Small intestine (tissue), 16 donors: ENCODE measurements around the gene TMEM95. TPM values are rescaled to one million over a fixed set of nuclear protein-coding genes. Genes with fewer than 3 reads are reported as not detected.
A peak's percentile ranks its signal among the peaks of the same experiment; 100 is the strongest.

Experiments
- DNase-seq, 2 donors: peaks; one replicate each; pipeline versions ENCODE4 v3.0.0 to v3.0.0-alpha.2; 2013
- FAIRE-seq: peaks from 2 replicates; lab custom pipeline; 2012; peaks lifted over from hg19 to GRCh38; lab: Jason Lieb, UNC
- H3K27ac ChIP-seq, 3 donors: one replicate each; pipeline ENCODE4 v1.5.1; 2013; ENCODE audit warnings: low read length in 2 of 3, mild to moderate bottlenecking in 2 of 3, control low read depth in 1 of 3, inconsistent platforms in 1 of 3, low read depth in 1 of 3, moderate library complexity in 1 of 3
- H3K27me3 ChIP-seq, 3 donors: one replicate each; pipeline ENCODE4 v1.6.1; 2013; ENCODE audit warnings: low read length in 3 of 3, inconsistent platforms in 1 of 3; ENCODE audit not compliant: control insufficient read depth in 3 of 3, insufficient read depth in 3 of 3
- H3K36me3 ChIP-seq, 3 donors: one replicate each; pipeline ENCODE4 v1.6.1; 2013; ENCODE audit warnings: low read length in 3 of 3, inconsistent platforms in 1 of 3, low read depth in 1 of 3, mild to moderate bottlenecking in 1 of 3, moderate library complexity in 1 of 3; ENCODE audit not compliant: control insufficient read depth in 3 of 3, insufficient read depth in 2 of 3
- H3K4me1 ChIP-seq, 3 donors: one replicate each; pipeline ENCODE4 v1.6.1; 2013; ENCODE audit warnings: low read length in 2 of 3, inconsistent platforms in 1 of 3, low read depth in 1 of 3, mild to moderate bottlenecking in 1 of 3, moderate library complexity in 1 of 3; ENCODE audit not compliant: control insufficient read depth in 3 of 3, insufficient read depth in 2 of 3
- H3K4me3 ChIP-seq, 3 donors: one replicate each; pipeline ENCODE4 v1.5.1; 2013; ENCODE audit warnings: low read length in 3 of 3, control low read depth in 1 of 3, inconsistent platforms in 1 of 3, low read depth in 1 of 3, mild to moderate bottlenecking in 1 of 3, moderate library complexity in 1 of 3
- H3K9me3 ChIP-seq, 2 donors: one replicate each; pipeline ENCODE4 v1.6.1; 2013; ENCODE audit warnings: low read depth in 1 of 2, low read length in 1 of 2; ENCODE audit not compliant: control insufficient read depth in 2 of 2, insufficient read depth in 1 of 2
- WGBS, 3 donors: extraction: QIAGEN DNeasy Blood & Tissue Kit; methylation state at CpG; one replicate each; pipeline ENCODE4 v1.1.7; 2013; 5-methylcytosine and 5-hydroxymethylcytosine counted together
- long read RNA-seq, 10 donors: transcript quantifications; one replicate each; lab custom pipeline, GENCODE V29; 2026
- polyA plus RNA-seq, 4 donors: library from polyadenylated mRNA; stranded (reverse) in 3 of 4; unstranded in 1 of 4; fragments of 200-250 nt in 3 of 4; fragments of 120-200 nt in 1 of 4; gene quantifications; one replicate each; pipeline versions ENCODE4 v1.2.1 to v1.2.3, GENCODE V29; 2013
- donor health status: healthy with polysubstance abuse.
- donor health status: control.
- donor health status: control.
- donor health status: Bipolar disorder and iron deficiency.
- donor health status: healthy.

The TMEM95 gene, protein sequence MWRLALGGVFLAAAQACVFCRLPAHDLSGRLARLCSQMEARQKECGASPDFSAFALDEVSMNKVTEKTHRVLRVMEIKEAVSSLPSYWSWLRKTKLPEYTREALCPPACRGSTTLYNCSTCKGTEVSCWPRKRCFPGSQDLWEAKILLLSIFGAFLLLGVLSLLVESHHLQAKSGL
- polyA plus RNA-seq = not detected
- long read RNA-seq, donor 1 = 0 reads
- long read RNA-seq, donor 2 = 0 reads
- long read RNA-seq, donor 3 = 0 reads
- long read RNA-seq, donor 4 = 0 reads
- long read RNA-seq, donor 5 = 0 reads
- long read RNA-seq, donor 6 = 0 reads
- long read RNA-seq, donor 7 = 0 reads
- long read RNA-seq, donor 8 = 0 reads
- long read RNA-seq, donor 9 = 0 reads
- long read RNA-seq, donor 10 = 0 reads

DNA sequence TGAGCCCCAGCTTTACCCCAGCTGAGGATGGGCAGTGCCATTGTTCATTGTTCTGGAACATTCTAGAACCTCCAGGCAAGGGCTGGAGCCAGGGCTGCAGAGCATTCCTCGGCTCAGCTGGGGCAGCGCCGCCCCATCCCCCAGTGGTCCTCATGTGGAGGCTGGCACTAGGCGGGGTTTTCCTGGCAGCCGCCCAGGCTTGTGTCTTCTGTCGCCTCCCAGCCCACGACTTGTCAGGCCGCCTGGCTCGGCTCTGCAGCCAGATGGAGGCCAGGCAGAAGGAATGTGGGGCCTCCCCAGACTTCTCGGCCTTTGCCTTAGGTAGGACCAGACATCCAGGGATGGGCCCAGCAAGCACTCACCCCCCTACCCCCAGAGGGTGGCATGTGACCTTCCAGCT, at the start of gene TMEM95:
Gene TMEM95 (plus strand): TSS at position 104 of the 400 bp plus-strand sequence. CDS start 49 bp downstream, at position 153.
- H3K4me1 ChIP-seq = peaks cover 0 to 9% (median 9%) of the 10 kb centered on the region in 3 donors
- H3K27ac ChIP-seq = no peak within 1 kb of the TSS
- DNase-seq (no peak), FAIRE-seq (no peak)
- peaks cover 0 to 3% (median 0%) of the 10 kb centered on the region in 3 donors for H3K36me3 ChIP-seq
- H3K4me3 ChIP-seq = no peak within 1 kb of the TSS
- H3K9me3 ChIP-seq = no peaks in the 10 kb centered on the region
- WGBS, 3 donors = 50 to 77% (median 67%) methylated on average over 8 to 10 of the region's 10 CpGs
- peaks cover 0 to 10% (median 0%) of the 10 kb centered on the region in 3 donors for H3K27me3 ChIP-seq

DNA sequence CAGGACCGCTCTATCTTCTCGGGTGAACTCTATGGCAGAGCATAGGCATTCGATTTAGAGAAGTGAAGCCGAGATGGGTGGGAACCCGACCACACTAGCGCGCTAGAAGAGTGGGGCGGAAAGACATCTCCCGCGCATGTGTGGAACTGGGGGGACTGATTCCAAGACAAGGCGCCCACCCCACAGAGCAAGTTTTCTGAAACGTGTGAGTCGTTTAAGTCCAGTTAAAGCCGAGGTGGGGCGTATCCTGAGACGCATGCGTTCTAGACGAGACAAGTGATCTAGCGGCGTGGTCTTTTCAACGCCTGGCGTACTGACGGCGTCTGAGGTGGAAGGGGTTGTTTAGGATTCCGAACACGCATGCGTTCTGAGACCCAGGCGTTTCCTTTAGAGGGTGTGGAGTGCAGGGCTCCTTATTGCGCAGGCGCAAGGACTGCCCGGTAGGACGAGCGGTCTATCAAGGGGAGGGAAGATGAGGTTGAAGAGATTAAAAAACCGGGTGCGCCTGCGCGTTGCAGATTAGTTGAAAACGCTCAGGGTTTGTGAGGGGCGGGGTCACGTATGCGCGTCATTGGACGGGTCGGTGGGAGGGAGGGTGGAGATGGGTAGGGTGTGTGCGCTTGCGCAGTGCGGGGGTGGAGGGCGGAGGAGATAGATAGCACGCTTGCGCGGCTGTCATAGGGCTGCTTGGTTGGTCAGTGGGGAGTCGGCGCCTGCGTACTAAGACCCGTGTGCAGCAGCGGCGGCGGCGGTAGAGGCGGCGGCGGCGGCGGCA, 47.9 kb upstream of the TMEM95 start, which contains the start of gene EIF5A:
Gene EIF5A (plus strand): TSS at position 718 of the 775 bp plus-strand sequence. CDS start 2,008 bp downstream, outside the sequence.
- peaks cover 2 to 17% (median 6%) of the 10 kb centered on the region in 3 donors for H3K4me1 ChIP-seq
- 0% methylated on average over 54 to 64 of the region's 64 CpGs for WGBS, 3 donors
- FAIRE-seq = peak; percentile 36
- H3K4me3 ChIP-seq = peak within 1 kb of the TSS; percentile 87 to 99 (median 95)
- peak; percentile 100 for DNase-seq
- no peaks in the 10 kb centered on the region for H3K9me3 ChIP-seq
- H3K36me3 ChIP-seq = peaks cover 0 to 23% (median 16%) of the 10 kb centered on the region in 3 donors
- H3K27ac ChIP-seq = peak within 1 kb of the TSS; percentile 96 to 98 (median 96)
- no peaks in the 10 kb centered on the region for H3K27me3 ChIP-seq

DNA sequence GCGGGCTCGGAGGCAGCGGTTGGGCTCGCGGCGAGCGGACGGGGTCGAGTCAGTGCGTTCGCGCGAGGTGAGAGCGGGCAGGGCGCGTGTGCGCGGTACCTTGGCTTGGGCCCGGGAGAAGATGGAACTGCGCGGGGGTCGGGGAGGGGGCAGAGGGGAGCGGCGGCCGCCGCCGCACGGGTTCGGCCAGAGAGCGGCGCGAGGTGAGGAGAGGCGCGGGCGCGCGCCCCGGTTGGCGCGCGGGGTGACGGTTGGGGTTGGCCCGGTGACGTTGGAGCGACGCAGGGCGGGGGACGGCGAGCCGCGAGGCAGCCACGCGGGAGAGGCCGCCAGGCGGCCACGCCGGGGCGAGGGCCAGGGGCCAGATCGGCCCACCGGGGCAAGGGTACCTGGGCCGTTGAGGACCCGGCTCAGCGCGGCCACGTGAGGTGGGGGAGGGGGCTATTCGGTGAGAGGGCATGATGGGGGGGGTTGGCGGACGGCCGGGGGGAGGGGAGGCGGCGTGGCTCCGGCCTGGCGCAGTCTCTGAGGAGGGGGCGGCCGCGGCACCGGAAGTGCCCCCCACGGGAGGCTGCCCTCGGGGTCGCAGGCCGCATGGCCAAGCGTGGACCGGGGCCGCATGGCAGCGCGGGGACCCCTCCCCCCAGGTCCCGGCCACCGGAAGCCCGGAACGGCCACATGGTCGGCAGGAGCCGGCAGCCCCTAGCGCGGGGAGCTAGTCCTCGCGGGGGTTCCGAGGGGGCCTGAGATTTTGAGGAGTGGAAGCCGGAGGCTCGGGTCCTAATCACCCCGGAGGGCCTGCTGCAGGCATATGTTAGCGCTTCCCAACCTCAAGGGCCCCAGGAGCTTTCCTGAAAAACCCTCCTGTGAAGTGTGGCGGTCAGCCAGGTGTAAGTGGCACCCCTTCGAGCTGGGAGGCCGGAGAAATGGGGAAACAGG, 47.0 kb upstream of the TMEM95 start:
- H3K4me1 ChIP-seq = peaks cover 2 to 17% (median 6%) of the 10 kb centered on the region in 3 donors
- FAIRE-seq (no peak), DNase-seq (peak; percentile 40 to 64)
- 0 to 1% (median 0%) methylated on average over 36 to 104 of the region's 104 CpGs for WGBS, 3 donors
- peaks cover 0 to 32% (median 18%) of the 10 kb centered on the region in 3 donors for H3K36me3 ChIP-seq
- peak overlapping the region; percentile 96 to 98 (median 96) for H3K27ac ChIP-seq
- H3K27me3 ChIP-seq = no peaks in the 10 kb centered on the region
- no peaks in the 10 kb centered on the region for H3K9me3 ChIP-seq
- H3K4me3 ChIP-seq = peak overlapping the region; percentile 87 to 99 (median 95)

DNA sequence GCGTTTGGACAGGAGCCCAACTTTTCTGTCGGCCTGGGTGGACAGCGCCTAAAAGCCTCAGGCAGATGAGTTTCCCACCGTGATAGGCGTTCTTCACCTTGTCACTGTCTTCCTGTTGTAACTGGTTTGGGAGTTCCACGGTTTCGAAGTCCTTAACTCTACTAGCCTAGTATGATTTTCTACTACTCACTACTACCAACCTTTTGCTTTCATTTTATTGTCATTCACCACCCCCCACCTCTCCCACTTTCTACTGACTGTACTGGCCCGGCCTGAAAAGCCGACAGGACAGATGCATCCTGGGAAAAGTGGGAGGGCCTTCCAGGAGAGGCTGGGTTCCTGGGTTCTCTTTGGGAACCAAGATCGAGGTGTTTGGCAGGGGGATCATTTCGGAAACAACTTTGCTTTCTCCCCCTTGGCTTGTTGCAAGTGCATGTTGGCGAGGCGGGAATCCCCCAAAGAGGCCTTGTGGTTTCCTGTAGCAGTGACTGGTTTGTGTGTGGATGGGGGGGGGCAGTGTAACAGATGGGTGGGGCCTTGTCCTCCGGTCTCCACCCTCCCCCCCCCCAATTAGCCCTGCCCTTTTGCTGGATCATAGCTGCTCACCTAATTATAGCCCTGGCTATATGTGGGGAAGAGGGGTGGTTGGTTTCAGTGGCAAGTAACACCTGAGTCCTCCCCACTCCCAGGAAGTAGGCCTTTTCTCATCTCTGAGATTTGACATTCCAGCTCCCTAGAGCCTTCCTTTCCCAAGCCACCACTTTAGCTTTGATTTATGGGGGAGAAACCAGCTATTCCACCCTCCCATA, 46.1 kb upstream of the TMEM95 start:
- DNase-seq (peak; percentile 90 to 92), FAIRE-seq (no peak)
- H3K4me3 ChIP-seq = peak overlapping the region; percentile 87 to 99 (median 95)
- peak overlapping the region; percentile 96 to 98 (median 96) for H3K27ac ChIP-seq
- no peaks in the 10 kb centered on the region for H3K27me3 ChIP-seq
- 0 to 2% (median 0%) methylated on average over 13 to 14 of the region's 14 CpGs for WGBS, 3 donors
- peaks cover 2 to 18% (median 6%) of the 10 kb centered on the region in 3 donors for H3K4me1 ChIP-seq
- peaks cover 5 to 40% (median 23%) of the 10 kb centered on the region in 3 donors for H3K36me3 ChIP-seq
- no peaks in the 10 kb centered on the region for H3K9me3 ChIP-seq

DNA sequence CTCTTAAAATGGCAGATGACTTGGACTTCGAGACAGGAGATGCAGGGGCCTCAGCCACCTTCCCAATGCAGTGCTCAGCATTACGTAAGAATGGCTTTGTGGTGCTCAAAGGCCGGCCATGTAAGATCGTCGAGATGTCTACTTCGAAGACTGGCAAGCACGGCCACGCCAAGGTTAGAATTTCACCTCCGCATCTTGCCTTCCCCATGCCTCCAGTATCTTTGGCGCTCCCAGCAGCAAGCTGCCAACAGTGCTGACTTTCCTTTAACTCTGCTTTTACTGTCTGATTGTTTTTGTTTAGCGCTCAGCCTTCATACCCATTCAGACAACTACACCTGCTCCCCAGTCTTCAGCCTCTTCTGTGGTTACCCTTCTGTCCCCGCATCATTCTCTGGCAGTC, 45.3 kb upstream of the TMEM95 start:
- peak overlapping the region in 2 of 3 donors; percentile 27 to 98 for H3K27ac ChIP-seq
- FAIRE-seq (no peak), DNase-seq (no peak)
- no peaks in the 10 kb centered on the region for H3K27me3 ChIP-seq
- H3K36me3 ChIP-seq = peaks cover 5 to 43% (median 23%) of the 10 kb centered on the region in 3 donors
- WGBS, 3 donors = 73 to 80% (median 80%) methylated on average over 12 of the region's 12 CpGs
- H3K4me1 ChIP-seq = peaks cover 2 to 26% (median 6%) of the 10 kb centered on the region in 3 donors
- no peaks in the 10 kb centered on the region for H3K9me3 ChIP-seq
- H3K4me3 ChIP-seq = no peak overlapping the region

DNA sequence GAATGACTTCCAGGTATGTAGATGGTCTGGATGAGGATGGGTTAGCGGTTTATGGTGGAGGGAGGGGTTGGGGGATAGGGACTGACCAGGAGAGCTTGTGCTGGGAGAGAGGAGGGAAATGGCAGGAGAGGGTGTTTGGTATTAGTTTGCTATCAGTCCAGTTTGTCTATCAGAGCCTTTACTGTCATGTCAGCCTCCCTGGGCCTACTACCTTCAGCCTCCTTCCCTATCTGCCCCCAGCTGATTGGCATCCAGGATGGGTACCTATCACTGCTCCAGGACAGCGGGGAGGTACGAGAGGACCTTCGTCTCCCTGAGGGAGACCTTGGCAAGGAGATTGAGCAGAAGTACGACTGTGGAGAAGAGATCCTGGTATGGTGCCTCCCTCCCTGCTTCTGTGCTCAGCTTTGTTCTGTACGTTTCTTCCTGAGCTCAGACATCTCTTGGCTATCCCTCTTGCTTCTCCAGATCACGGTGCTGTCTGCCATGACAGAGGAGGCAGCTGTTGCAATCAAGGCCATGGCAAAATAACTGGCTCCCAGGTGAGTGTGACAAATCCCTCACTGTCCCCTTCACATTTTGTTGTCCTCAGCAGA, 43.7 kb upstream of the TMEM95 start:
- FAIRE-seq (no peak), DNase-seq (no peak)
- 77 to 85% (median 78%) methylated on average over 7 of the region's 7 CpGs for WGBS, 3 donors
- Histone ChIP-seq H3K36me3 (peaks cover 5 to 49% (median 23%) of the 10 kb centered on the region in 3 donors), H3K4me3 (no peak overlapping the region), H3K27me3 (no peaks in the 10 kb centered on the region), H3K4me1 (peaks cover 2 to 33% (median 9%) of the 10 kb centered on the region in 3 donors), H3K9me3 (no peaks in the 10 kb centered on the region), H3K27ac (no peak overlapping the region)
